ENCODE results near the gene P2RY6. TPM values are rescaled to one million over a fixed set of nuclear protein-coding genes. Genes with fewer than 3 reads are reported as not detected.

P2RY6 gene
- total RNA-seq, 1 donor from 2014 or later = not detected

DNA sequence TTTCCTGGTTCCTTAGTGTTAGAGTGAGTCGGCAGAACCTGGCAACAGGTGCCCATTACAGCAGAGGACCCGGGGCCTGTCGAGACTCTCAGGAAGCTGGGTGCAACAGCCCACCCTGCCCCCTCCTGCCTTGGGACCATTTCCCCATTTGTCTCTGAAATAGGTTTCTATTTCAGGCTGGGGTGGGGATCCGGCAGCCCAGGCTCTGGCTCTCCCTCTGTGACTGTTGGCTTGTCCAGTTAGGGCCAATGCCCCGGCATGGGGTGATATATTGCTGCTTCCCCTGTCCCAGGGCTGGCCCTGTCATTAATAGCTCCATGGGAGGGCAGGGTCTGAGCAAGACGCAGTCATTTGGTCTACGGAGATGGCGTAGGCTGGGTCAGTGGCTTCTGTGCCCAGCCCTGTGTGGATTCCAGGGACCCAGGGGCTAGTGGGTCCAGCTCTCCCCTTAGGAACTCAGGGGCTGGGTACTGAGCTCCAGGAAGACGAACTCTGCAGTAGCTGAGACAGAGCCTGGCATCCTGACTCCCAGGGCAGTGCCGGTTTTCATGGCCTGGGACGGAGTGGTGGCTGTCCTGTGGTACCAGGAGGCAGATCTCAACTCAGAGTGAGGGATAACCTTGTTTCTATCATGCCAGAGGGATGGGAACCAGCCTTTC lies 2.7 kb downstream of the P2RY6 start:
- intact Hi-C loops (cut with micrococcal nuclease) = no loop called here

DNA sequence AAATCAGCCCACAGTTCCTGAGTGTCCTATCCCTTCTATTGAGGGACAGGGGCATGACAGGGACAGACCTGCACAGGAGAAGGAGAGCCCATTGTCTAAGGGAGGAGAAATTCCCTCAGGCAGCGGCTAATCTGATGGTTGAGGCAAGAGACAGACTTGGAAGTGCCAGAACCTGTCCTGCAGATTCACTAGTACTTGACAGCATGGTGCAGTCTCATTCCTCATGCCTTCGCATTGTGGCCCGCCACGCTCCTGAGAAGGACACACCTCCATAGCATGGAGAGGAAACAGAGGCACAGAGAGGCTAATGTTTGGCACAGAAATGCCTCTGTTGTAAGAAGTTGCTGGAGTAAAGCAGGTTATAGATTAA lies 3.2 kb downstream of the P2RY6 start:
- intact Hi-C loops (cut with micrococcal nuclease) = no loop called here

DNA sequence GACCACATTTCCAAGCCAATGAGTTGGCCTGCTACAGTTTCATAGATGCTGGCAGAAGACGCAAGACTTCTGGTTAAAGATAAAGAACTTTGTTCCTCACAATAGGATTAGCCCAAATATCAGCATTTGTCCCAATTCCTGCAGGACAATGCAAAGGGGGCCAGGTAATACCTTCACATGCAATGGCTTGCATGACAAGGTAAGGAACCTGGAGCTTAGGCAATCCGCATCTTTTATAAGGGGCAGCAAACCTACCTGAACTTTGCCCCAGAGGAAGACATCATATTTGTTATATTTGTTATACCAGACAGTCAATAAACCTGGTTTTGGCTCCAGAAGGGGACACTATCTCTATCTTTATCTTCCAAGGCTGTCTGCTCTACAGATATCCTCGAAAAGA lies 5.3 kb downstream of the P2RY6 start:
- intact Hi-C loops (cut with micrococcal nuclease) = no loop called here

DNA sequence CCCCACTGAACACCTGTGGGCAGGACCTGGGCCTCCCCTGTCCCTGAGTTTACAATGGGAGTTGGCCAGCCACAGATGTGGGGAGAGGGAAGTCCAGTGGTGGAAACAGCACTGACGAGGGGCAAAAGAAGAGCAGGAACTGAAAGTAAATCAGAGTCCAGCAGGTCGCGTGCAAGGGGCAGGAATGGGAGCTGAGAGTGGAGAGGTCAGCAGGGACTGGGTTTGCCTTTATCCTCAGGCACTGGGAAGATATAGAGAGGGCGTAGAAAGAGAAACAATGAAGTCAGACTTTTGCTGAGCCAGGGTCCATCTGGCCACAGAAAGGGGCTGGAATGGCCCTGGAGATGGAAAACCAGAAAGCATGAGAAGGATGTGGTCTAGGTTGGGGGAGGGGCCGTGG lies 8.5 kb downstream of the P2RY6 start:
- intact Hi-C loops (cut with micrococcal nuclease) = no loop called here

DNA sequence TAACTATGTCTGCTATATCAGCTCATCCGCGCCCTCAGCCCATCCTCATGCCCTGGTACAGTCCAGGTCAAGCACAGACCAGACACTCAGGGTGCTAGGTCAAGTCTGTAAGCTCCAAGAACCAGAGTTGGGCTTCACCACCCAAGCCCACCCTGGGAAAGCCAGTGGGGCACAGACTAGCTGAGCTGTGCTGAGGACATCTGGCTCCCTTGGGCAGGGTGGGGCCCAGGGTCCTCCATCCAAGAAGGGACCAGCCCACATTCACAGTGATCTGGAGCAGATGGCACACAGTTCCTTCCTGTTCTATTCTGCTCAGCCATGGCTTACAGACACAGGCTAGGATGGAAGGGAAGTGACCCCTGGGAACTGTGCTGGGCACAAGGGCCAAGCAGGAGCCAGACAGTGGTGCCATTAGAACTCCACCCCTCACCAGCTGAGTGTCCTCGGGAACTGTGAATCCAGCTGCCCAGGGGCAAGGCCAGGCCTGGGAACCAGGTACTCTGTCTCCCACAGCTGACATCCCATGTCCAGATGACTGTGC lies 9.1 kb downstream of the P2RY6 start:
- intact Hi-C loops (cut with micrococcal nuclease) = no loop called here

DNA sequence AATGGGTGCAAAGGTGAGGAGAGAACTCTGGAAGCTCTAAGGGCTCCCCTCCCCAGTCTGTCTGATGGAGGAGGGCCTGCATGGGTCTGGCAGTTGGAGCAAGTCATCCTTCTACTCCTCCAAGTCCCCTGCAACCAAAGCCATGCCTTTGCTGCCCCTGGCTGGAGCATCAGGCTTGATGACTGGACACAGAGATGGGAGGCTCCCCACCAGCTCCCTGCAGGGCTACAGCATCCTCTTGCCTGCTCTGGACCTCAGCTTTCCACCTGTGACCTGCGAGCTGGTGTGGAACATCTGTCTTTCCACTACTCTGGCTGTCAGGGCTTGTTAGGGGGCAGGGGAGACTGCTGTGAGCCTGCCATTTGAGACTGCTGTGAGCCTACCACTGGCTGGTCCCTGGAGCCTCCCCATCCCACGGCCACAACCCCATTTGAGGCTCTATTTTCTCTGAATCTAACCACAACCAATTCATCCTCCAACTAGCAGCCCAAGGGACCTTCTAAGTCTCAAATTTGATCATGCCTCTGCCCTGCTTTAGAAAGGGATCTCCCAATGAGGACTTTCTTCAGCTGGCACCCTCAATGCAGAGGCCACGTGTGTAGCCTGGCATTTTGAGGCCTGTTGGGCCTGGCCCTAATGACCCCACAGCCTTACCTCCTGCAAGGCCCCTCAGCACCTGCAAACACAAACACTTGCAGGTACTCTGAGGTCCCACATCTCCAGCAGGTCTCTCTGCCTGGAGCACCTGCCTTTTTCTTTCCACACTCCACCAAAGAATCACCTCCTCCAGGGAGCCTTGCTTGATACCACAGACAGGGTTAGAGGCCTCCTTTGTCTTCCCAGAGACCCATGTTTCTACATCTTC lies 9.9 kb downstream of the P2RY6 start:
- intact Hi-C loops (cut with micrococcal nuclease) = no loop called here

DNA sequence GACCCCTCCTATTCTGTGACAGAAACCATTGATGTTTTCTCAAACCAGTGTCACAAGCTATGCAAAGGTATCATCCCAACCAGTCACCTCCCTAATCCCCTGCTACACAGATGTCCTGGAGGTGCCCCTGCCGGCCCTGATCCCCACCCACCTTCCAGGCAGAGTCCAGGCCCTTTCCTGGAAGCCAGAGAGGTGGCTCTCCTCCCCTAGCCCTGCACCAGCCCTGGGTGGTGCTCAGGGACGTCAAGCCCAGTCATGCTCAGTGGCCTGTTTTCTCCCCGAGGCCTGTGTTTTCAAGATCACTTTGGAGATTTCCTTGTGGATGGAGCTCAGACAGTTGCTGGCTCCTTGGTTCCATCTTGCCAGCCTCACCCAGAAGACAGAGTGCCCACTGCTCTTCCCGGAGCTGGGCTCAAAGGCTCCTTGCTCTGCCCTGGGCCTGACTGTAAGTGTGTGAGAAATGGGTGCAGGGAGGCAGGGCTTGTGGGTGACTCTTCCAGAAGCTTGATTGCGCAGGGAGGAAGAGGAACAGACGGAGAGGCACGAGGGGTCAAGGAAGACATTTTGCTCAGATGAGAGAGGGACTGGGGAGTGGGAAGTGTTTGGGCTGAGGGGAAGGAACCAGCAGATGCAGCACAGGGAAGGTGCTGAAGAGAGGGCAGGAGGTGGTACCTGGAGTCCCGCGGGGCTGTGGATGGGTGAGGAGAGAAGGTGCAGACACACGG lies 11.3 kb downstream of the P2RY6 start:
- intact Hi-C loops (cut with micrococcal nuclease) = no loop called here

DNA sequence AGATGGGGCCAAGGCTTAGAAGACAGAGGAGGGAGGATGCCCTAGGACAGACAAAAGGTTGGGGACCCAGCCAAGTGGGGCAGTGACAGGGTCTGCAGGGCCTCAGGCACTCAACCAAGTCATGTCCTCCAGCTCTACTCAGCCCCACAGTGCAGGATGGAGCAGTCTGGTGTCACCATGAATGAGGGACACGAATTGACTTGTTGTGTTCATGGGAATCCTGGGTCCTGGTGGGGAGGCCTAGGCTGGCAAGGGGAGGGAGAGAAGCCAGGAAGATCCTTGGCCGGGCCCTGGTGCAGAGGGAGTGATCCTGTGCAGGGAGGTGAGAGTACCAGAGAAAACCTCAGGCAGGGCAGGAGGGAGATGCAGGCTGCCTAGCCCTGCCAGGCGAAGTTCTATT lies 12.0 kb downstream of the P2RY6 start:
- intact Hi-C loops (cut with micrococcal nuclease) = no loop called here

DNA sequence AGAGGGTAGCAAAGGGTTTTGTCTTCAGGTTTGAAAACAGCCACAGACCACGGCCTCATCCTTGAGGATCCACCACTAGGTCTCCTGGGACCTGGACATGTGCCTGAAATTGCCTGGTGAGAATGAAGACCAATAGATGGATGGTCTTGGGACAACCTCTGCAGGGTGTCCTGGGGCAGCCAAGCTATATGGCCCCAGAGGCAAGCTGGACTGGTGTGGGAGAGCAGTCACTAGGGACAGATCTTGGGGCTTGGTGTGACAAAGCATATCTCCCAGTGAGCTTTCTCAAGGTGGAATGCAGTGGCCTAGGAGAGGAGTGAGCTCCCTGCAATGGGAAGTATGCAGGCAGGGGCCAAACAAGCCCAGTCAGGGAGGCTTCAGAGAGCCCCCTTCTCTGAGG lies 13.6 kb downstream of the P2RY6 start:
- intact Hi-C loops (cut with micrococcal nuclease) = no loop called here

DNA sequence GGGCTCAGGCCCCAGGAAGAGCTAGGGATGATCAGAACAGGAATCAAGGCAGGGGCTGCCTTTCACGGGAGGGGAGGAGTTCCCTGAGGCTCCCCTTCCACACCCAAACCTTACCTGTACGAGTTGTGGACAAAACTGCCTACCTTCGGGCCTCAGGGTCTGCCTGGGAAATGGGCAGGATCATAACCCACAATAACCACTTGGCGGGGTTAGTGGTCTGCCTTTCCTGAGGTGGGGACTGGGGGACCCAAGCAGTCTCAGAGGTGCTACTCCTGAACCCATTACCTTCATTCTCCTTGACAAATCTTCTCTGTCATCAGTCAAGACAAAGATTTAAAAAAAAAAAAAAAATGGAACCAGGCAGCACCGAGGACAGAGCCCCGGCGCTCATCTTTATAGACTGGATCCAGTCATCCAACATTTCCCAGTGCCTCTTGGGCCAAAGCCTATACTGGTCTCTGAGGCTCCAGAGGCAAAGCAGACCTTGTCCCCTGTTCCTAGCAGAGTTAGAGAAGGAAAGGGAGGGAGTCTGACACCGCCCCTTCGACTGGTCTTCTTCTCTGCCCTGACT lies 14.2 kb downstream of the P2RY6 start:
- intact Hi-C loops (cut with micrococcal nuclease) = no loop called here

DNA sequence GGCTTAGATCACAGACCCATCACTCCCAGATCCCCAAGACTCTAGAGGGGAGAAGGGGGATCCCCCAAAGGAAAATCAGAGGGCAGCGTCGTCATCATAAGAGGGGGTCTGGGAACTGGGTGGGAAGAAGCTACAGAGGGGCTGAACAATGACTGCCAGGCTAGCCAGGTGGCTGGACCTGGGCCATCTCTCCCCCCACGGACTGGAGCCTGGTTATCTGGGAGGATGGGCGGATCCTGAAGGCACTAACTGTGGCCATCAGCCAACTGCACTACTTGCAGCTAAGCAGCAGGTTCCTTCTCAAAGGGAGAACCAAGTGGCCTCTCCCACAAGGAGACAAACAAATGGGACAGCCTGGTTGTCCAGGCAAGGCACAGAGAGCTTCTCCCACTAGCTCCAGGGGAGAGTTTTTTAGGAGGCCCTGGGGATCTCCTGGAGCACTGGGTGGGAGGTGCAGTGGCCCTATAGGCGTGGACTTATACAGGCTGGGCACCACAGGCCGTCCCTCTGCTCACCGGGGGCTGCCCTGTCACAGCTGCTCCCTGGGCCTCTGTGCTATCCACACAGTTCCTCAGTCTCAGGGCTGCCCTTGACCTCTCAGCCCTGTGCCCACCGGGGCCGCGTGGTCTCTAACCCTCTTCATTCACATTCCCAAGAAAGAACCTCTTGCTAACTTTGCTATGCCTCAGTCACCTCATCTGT lies 15.4 kb downstream of the P2RY6 start:
- intact Hi-C loops (cut with micrococcal nuclease) = loop anchor here (2.0 kb wide), 1 partner anchor 35 kb away; no protein-coding TSS in a partner anchor

DNA sequence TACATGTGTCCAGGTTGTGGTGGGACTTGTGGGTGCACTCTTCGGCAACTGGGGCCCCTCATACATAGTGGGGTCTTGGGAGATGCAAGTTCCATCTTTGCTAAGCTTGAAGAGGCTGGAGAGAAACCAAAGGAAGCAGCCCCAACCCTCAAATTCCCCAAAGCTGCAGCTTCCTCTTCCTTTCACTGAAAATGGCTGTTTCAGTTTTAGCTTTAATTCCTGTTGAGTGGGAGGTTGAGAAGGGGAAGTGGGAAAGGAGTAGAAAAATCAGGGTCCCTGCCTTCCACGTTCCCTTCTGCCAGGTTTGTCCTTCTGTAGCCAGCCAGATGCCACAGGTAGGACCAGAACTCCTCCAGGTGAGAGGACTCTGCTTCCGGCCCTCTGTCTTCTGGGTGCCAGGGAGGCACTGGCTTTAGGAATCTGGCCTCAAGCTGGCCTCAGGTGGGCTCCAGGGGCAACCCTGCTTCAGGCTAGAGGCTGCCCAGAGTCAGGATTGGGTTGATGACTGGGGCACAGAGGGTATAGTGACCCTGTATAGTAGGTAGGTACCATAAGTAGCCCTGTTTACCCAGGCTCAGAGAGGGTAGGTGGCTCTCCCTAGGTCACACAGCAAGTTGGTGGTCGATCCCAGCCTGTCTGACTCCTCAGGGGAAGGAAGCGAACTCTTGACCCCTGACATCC lies 16.2 kb downstream of the P2RY6 start:
- intact Hi-C loops (cut with micrococcal nuclease) = loop anchor here (2.0 kb wide), 1 partner anchor 36 kb away; no protein-coding TSS in a partner anchor

DNA sequence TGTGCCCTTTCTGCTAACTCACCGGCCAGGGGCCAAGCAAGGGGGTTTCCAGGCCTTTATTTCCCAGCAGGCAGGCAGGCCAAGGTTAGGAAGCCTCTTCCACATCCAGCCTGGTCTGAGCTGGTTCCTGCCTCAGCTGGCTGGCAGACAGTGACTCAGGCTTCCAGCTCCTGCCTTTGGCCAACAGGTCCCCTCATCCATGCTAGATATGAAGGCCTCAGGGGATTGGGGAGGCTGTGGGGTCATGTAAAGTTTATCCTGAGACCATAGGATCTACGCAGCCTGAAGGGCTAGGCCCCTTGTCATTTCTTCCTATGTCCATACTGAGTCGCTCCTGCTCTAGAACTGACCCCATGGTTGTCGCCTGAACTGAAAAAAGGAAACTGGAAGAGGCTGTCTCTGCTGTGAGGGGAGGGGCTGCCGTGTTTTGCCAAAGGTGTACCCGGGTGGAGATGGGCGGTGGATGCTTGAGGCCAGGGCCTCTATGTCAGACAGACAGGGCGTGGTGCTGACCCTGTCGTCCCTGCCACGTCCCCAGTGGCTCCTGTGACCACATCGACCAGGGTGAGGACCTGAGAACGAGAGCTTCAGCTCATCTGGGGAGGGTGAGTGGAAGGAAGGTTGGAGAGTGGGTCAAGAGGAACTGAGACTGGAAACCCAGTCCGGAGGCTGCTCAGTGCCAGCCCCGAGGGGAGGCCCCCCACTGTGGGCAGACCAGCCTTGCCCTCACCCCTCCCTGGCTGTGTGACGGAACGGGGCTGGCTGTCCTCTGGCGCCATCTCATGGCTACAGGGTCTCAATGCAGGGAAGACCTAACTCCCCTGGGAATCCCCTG lies 17.0 kb downstream of the P2RY6 start:
- intact Hi-C loops (cut with micrococcal nuclease) = loop anchor here (1.0 to 2.0 kb wide), 2 partner anchors 36 to 104 kb away; no protein-coding TSS in a partner anchor

DNA sequence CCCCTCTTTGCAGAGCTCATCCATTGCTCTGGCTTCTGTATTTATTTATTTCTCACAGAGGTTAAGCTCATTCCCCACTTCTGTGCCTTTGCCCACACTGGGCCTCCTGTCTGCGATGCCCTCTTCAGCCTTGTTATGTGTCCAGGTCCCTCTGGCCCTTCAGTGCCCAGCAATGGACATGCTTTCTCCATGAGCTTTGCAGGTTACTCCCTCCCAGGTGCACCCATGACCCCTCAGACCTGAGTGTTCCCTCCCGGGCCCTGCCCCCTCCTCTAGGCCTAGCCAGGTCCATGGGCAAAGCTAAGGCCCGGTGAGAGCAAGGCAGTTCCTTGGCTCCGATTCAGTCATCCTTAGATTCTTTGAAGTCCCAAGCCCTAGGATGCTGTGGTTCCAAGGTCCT lies 18.4 kb downstream of the P2RY6 start:
- intact Hi-C loops (cut with micrococcal nuclease) = no loop called here

DNA sequence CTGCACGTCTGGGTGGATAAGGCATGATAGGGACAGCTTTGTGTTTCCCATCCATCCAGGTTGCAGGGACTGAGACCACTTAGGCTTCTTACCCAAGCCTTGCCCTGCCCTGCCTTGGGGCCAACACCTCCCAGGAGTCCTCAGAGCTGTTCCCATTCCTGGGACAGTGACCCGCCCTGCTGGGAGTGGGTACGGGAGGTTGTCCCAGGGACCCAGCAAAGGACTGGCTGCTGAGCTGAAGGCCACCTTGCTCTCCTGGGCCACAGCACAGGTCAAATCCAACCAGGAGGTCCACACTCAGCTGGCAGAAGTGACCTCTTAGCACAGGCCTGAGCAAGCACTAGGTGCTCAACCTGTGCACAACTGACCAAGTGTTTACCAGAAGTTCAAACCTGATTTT lies 19.1 kb downstream of the P2RY6 start:
- intact Hi-C loops (cut with micrococcal nuclease) = no loop called here

DNA sequence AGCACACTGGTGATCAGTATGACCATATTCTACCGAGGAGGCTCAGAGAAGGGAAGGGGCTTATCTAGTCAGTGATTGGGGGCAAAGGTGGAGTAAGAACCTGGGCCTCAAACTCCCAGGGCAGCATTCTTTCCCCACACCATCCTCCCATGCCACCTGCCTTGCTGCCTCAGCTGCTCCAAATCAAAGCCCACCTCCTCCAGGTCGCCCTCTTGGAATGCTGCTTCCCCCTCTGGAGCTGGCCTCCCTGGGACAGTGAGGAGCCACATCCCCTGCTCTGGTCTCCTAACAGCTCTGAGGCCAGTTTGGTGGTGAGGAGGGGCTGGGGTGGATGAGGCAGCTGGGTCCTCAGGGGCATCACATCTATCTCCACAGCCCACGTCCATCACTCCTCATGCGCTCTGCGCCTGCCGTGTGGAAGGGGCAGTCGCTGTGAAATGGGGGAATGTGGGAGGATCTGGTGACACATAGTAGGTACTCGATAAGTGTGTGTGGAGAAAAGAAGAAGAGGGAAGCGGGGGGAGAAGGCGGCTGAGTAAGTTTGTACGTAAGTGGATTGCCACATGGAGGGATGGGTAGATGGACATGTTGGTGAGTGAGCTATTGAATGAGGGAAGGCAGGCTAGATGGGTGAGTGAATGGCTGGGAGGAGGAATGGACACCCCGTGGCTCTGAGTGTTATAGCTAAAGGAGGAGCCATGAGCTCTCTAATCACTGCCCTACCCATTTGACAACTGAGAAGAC lies 19.8 kb downstream of the P2RY6 start:
- intact Hi-C loops (cut with micrococcal nuclease) = no loop called here

DNA sequence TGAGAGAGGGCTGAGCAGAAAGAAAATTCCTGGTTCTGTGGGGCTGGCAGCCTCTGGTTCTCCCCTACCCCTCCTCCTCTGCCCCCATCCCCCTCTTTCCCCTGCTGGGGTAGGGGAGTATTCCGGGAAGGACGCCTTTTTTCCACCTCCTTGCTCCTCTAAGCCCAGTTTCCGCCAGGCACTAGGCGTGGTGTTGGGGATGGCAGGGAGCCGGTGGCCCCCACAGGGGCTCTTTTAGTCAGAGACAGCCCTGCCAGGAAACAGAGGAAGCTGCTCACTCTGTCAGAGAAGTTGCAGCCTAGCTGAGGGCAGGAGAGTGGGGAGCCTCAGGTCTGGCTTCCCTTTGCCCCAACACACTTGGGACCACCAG lies 20.4 kb downstream of the P2RY6 start:
- intact Hi-C loops (cut with micrococcal nuclease) = no loop called here

DNA sequence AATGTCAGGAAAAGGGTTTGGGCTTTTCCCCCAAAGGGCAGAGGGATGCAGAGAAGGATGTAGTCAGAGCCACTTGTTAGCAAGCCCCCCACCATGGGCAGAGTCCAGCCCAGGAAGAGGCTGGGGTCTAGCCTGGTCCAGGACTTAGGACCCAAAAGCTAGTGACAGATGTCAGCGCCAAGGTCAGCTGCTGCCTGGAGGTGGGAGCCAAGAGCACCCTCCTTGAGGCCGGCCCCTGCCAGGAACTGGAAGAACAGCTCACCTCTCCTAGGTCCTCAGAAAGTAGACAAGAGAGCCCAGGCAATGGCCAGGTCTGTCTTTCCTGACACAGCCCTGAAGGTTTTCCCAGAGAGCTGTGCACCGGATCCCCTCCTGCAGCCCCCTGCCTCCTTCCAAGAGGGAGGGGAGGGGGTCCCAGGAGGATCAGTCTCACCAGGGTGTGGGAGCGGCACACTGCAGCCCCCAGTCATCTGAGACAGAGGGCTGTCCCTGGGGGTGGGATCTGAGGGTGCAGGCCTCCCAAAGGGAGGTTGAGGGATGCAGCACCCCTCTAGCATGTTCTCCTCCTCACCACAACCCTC lies 21.3 kb downstream of the P2RY6 start:
- intact Hi-C loops (cut with micrococcal nuclease) = no loop called here
